HG03558 (cell line): ENCODE data around the gene ZNF500.
"Not testable (repeated sequence)": the region's sequence is repeated elsewhere in the genome, so short reads cannot be mapped to it uniquely, and the experiment has no call there.

Experiments
- ATAC-seq: cut with Tn5 transposase; IDR thresholded peaks from one replicate; pipeline ENCODE4 v1.9.1; 2021; ENCODE audit warnings: moderate number of reproducible peaks; ENCODE audit not compliant: unreplicated experiment; ENCODE audit errors: extremely low read depth

ZNF500 gene

DNA sequence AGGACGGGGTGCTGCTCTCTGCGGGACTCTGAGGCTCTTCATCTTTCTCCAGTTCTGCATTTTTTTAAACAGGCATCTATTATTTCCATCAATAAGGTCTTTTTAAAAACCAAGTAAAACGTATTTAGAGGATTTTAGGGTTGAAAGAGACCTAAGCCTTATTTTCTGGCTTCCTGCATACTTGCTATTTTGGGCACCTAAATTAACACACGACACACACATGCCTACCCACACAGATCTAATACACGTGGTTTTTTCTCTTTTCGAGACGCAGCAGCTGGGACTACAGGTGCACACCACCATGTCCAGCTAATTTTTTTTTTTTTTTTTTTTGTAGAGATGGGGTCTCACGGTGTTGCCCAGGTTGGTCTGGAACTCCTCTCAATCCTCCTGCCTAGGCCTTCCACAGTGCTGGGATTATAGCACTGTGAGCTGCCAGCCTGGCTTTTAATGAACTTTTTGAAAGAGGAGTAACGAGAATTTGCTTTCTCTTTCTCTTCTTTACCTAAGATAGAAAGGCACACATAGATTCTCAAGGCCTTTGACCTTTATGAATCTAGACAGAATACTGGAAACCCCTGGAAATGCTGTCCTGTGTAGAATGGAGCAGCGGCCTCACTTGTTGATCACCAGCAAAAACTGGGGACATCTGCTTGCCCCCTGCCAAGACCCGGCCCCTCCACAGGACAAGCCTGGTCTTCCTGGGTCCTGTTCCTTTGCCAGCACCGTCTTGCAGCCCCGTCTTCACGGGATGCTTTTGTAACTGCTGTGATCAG is 18.9 kb downstream of the ZNF500 start:
- no peak for ATAC-seq

DNA sequence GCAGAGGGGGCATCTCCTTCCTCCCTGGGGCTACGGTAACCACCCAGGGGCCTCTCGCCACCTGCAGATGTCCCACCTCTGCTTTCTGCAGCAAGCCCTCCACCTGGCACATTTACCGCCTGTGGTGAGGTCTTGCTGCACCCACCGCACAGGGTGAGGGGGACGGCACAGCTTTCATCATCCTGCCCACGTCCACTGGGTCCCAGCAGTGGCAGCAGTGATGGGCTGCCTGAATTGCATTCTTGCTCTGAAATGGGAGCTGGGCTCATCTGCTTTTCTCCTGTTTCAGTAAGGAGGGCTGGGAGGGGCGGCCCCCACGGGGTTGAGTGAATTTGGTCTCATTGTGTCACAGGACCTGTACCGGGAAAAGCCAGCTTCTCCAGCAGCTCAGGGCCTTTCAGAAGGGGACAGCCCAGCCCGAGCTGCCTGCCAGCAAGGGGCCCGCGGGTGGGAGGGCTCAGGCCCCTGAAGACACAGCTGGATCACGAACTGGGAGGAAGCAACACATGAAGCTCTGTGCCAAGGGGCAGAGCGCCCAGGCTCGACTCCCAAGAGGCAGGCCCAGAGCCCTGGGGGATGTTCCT is 19.9 kb downstream of the ZNF500 start:
- ATAC-seq = no peak

DNA sequence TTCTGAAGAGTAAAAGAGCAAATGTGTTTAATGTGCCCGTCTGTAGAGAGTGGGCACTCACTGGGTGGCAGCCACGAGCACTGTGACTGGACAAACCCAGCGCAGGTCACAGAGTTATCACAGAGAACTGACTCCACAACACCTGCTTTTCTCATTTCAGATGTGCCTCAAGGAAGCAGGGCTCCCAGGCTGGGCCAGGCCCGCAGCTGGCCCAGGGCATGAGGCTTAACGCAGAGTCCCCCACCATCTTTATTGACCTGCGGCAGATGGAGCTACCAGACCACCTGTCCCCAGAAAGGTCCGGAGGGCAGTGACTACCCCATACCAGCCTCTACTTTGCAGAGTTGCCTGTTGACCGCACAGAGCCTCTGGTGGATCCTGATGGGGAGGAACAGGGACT is 20.7 kb downstream of the ZNF500 start:
- ATAC-seq = no peak

DNA sequence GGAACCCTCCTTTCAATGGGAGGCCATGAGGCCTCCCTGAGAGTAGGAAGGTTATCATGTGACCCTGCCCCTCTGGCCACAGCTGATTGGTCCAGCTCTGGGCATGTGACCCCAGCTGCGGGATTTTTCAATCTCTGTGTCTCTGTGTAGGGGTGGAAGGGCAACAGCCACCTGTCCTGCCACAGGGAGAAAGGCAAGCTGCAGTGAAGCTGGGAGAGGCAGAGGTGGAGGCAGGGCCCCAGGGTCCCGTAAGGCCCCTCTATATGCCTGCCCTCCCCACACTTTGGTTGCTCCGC is 21.7 kb downstream of the ZNF500 start:
- no peak for ATAC-seq

DNA sequence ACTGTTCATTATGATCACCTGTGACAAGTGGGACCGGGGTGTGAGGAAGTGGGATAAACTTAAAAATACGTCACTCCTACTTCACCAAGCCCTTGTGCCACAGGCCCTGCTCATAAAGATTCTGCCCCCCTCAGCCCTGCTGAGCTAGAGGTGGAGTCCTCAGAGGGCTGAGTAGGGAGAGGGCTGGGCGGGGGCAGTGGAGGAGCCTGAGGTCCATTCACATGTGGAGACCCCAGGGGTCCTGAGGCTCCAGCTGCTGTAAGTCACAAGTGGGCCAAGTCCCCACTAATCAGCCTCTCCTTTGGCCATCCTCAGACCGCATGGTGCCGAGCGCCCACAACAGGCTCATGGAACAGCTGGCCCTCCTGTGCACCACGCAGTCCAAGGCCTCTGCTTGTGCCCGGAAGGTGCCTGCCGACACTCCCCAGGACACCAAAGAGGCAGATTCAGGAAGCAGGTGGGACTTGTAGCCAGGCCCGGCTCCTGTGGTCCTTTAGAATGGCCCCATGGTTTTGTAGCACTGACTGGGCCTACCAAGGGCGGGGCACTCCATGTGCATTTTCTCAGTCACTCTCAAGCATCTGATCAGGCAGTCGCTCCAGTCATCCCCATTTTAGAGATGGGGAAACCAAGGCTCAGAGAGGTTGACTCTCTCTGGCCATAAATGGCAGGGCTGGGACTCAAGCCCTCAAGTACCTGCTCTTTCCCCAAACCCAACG is 22.2 kb downstream of the ZNF500 start:
- ATAC-seq = no peak

DNA sequence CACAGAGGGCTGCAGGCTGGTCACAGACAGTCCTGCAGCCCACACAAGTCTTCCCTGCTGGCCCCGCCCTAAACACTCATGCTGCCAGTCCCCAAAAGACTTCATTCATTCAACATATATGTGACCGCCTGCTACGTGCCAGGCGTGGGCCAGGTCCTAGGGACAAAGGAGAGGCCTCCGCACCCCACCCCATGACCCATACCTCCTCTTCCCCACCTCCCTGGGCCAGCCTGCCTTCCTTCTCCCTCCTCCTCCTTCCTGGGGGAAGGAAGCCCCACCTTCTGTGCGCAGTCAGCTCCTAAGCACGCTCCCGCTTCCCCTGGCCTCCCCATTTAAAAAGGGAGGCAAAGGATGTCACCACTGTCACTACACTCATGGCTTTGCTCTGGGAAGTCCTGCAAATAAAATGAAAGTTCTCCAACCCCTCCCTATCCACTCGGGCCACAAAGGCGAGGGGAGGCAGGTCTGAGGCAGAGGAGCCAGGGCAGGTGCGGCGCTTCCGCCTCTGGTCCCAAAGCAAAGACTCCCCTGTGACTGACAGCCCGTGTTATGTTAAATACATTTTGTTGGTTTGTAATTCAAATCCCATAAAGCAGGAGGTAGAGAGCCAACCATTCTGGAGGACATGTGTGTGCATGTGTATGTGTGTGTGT is 23.6 kb downstream of the ZNF500 start:
- no peak for ATAC-seq

DNA sequence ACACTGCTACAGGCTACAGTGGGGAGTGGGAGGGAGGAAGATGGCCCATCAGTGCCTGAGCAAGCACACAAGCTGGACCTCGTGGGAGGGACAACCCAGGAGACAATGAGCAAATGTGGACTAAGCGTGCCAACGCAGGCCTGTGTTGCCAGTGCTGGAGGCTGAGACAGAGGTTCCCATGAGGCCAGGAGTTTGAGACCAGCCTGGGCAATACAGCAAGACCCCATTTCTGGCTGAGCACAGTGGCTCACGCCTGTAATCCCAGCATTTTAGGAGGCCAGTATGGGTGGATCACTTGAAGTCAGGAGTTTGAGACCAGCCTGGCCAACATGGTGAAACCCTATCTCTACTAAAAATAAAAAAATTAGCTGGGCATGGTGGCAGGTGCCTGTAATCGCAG is 28.6 kb downstream of the ZNF500 start:
- ATAC-seq = not testable (repeated sequence)

DNA sequence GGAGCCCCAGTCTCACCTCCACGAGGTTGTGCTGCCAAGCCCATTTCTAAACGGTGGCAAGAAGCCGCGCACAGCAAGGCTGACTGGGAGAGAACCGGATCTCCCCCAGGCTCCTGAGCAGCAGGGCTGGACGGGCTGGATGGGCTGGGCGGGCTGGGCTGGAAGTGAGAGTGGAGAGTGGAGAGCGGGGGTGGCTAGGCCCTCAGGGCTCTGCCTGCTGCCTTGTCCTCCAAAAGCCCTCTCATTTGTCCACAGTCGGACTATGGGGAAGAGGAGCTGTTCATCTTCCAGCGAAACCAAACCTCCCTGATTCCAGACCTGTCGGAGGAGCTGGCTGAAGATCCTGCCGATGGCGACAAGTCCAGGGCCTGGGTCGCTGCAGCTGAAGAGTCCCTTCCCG is 29.4 kb downstream of the ZNF500 start:
- ATAC-seq = no peak

DNA sequence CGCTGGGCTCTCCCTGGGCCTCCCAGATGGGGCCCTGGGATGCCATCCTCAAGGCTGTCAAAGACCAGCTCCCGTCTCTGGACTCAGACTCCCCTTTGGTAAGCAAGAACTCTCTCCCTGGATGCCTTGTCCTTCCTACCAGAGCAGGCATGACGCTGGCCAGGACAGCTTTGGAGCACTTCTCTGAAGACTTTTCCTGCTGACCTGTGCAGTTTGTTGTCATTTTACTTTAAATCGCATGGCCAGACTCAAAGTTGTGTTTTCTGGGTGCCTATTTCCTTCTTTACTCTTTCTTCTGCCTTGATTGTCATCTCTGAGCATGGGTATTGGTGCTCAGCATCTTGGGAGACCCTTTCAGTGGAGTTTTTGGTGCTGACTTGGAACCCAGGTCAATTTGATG is 30.4 kb downstream of the ZNF500 start:
- no peak for ATAC-seq

DNA sequence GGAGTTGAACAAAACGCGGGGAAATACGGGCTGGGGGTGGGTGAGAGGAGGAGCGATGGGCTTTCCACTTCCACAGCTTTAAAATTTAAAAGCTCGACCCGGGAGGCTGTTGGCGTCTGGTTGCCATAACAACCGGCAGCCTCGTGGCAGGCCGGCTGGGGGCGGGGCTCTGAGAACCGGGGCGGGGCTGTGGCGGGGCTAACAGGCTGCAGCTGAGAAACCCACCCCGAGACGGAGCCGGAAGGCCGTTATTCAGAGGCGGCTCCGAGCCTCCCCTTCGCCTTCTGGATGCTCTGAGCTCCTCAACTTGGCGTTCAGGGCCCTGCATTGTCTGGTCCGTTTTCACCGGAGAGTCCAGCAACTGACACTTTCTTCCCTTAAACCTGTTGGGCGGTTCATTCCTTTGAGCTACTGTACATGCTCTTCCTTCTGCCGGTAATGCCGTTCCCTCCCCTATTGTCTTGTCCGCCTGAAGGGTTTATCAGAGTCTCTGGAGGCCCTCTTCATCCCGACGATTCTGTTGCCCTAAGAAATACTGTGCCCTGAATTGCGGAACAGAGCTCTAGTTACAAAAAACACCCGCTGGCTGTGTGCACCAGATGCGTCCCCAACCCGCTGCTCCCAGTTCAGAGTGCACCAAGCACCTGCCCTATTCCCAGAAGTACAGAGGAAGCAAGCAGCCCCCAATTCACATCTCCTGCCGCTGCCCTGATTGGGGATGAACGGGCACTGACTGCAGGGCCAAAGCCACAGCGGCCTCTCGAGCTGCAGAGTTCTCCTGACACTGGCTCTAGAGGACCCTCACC is 32.0 kb downstream of the ZNF500 start:
- peak; percentile 25 for ATAC-seq

DNA sequence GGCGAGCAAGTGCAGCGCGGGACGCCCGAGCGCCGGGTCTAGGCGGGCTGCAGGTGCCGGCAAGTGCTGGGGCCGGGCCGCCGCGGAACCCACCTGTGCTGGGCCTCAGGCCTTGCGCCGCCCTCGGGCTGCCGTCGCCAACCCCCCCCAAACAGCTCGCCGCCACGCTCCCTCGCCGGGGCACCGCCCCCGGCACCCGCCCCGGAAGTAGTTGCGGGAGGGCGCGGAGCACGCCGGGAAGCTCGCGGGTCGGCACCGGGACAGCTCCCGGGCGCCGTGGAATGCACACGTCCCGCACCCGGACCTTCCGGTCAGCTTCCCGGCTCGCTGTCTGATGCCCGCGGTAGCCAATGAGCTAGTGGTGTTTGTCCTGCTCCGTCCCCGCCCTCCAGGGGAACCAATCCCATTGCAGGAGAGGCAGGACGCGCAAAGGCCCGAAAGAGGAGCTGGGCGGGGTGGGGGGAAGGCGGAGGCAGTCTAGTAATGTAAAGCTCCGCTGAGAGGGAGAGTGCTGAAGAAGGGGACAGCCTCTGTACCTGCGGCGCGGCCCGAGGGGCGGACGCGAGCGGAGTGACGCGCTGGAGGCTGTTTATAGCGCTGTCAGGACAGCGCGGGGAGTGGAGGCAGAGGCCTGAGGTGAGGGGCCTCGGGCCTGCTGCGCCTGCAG is 32.8 kb downstream of the ZNF500 start, which contains the start of the genes ANKS3 and DNAAF8:
ANKS3 (minus strand) TSS at position 209 of the 667 bp plus-strand sequence. CDS start 4,122 bp downstream, outside the sequence.
DNAAF8 (plus strand) TSS at position 475 of the 667 bp plus-strand sequence. CDS start 1,978 bp downstream, outside the sequence.
- peak; percentile 58 for ATAC-seq

DNA sequence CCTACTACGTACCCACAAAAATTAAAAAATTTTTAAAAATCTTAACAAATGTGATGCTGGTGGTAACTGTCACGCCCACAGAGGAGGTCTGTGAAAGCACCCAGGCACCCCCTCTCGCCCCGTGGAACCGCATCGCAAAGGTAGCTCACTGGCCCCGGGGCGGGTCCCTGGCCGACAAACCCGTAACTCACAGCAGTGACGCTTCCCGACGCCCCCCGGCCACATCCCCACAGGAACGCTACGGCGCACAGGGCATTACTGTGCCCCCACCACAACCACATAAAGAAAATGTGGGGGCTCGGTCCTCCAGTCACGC is 33.3 kb downstream of the ZNF500 start:
- no peak for ATAC-seq

DNA sequence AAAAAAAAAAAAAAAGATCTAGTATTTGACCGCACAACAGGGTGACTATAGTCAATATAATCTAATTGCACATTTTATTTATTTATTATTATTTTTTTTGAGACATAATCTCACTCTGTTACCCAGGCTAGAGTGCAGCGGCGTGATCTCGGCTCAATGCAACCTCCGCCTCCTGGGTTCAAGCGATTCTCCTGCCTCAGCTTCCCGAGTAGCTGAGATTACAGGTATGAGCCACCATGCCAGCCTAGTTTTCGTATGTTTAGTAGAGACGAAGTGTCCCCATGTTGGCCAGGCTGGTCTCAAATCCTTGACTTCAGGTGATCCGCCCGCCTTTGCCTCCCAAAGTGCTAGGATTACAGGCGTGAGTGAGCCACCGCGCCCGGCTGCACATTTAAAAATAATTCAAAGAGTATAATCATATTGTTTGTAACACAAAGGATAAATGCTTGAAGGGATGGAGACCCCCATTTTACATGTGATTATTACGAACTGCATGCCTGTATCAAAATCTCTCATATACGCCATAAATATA is 33.7 kb downstream of the ZNF500 start:
- no peak for ATAC-seq

DNA sequence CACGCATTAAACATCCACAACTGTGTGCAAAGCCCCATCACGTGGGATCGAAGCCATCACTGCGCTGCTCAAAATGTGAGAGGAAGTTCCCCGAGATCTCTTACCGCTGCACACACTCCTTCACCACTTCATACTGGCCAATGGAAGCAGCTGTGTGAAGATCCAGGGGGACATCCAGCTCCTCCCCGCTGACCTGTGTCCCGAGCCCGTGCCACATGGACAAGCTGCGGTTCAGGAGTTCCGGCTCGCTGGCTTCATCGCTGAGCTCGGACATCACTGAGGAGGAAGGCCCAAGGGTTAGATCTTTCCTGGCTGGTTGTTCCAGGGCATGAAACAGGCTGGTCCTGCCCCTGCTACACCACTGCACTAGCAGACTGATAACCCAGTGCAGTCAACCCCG is 37.1 kb downstream of the ZNF500 start:
- no peak for ATAC-seq

DNA sequence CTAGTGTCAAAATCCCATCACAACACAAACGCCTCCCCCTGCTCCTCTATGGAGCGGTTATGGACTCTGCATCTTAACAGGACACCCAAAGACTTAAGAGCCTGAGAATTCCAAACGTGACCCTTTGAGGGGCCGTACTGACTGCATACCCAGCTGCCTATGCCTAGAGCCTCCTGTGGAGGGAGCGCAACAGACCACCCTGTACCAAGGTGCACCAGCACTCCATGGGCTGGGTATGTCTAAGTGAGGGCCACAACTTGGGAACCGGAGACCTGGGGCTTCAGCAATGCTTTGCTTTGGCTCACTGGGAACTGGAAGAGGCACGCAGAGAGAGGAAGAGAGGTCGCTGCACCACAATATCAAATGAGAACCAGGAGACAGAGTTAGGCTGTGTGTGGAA is 38.3 kb downstream of the ZNF500 start:
- ATAC-seq = no peak

DNA sequence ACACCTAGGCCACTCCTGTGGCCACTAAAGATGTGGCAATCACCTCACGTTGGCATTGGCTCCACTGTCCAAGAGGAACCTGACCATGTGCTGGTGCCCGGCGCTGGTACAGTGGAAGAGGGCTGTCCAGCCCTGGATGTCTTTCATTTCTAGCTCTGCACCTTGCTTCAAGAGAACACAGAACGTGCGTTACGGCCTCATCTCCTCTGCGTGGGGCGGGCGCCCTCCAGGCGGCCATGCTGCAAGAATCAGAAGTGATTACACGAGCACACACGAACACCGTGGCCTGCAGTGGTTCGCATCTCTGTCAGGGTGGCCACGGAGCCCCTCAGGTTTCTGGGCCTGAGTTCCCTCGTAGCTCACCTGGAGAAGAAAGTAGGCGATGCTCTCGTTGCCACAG is 40.3 kb downstream of the ZNF500 start:
- ATAC-seq = no peak

DNA sequence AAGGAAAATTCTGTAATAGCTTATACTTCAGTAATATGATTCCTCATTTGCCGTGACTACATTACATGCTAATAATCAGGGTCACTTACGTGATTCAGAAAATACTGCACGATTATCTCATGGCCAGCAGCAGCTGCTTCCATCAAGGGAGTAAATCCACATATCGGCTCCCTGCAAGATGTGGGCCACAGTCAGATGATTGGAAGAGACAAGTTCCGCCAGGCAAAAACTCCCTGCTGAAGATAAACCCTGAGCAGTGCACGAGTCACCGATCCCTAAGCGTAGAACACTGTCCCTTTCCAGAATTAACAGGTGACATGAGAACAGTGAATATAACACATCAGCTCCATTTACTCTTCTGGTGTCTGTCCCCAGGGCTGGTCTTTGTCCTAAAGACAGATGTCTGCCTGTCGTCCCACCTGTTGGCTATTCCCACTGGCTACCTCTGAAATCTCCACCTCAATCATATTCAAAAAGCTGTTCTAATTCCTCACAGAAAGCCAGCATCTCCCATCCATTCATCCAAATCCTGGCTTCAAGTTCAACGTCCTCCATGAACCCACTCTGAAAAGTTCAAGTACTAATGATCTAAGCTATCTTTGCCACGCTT is 42.2 kb downstream of the ZNF500 start:
- ATAC-seq = no peak

DNA sequence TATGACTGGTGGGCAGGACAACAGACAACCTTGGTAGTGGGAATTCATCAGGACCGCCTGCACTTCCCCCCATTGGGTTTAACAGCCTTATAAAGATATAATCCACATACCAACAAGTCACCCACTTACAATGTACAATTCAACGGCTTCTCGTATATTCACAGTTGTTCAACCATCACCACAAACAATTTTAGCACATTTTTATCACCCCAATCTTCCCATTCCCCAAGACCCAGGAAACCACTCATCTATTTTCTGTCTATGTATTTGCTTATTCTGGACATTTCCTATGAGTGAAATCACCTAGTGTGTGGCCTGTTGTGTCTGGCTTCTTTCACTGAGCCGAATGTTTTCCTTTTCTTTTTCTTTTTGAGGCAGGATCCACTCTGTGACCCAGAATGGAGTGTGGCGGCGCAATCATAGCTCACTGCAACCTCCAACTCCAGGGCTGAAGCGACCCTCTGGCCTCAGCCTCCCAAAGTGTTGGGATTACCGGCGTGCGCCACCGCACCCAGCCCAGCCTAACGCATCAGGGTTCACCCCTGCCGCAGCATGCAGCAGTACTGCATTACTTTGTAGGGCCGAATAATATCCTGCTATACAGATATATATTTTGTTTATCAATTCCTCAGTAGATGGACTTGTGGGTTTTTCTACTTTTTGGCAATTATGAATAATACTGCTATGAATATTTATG is 43.7 kb downstream of the ZNF500 start:
- ATAC-seq = no peak

DNA sequence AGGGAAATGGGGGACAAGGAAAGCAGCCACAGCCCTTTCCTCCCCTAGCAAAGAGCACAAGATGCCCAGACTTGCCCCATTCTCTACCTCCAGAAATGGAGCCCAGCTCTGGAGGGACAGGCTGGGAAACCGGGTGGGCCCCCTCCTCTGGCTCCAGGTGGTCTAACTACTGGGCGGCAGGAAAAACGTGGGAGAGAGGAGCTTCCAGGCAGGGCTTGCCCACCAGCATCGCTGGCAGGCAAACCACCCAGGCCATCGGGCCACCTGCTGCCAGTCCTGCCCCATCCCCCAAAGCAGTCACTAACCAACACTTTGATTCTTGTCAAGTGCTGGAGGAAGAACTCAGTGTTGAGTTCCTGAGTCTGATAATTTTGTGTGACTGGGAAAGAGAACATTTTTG is 48.5 kb downstream of the ZNF500 start:
- ATAC-seq = no peak
